Activated T-helper 17 cell treated with anti-CD3 and anti-CD28 coated beads, Interleukin-2, amount 50 U/mL, for 72 hours (primary cell): ENCODE data around the gene KDM7A. TPM values are rescaled to one million over a fixed set of nuclear protein-coding genes. Genes with fewer than 3 reads are reported as not detected.
"Not testable (repeated sequence)": the region's sequence is repeated elsewhere in the genome, so short reads cannot be mapped to it uniquely, and the experiment has no call there.

Experiments
- ATAC-seq: fragments of 150-1000 bp; cut with Tn5 transposase; replicated peaks from 2 replicates; pipeline ENCODE4 v1.10.0; 2021; ENCODE audit warnings: mild to moderate bottlenecking, moderate library complexity
- H3K27ac Mint-ChIP-seq: one replicate; pipeline ENCODE4 v1.8.0; 2022; ENCODE audit warnings: mixed read lengths
- H3K27me3 Mint-ChIP-seq: one replicate; pipeline ENCODE4 v1.8.0; 2022; ENCODE audit warnings: mixed read lengths
- H3K36me3 Mint-ChIP-seq: one replicate; pipeline ENCODE4 v1.8.0; 2022; ENCODE audit warnings: low read depth, mild to moderate bottlenecking, mixed read lengths
- H3K4me1 Mint-ChIP-seq: one replicate; pipeline ENCODE4 v1.8.0; 2022; ENCODE audit warnings: mixed read lengths
- H3K4me3 Mint-ChIP-seq: one replicate; pipeline ENCODE4 v1.8.0; 2022; ENCODE audit warnings: mild to moderate bottlenecking, mixed read lengths
- H3K9me3 Mint-ChIP-seq: one replicate; pipeline ENCODE4 v1.8.0; 2022; ENCODE audit warnings: mixed read lengths
- total RNA-seq, 2 donors: library from RNA; stranded (reverse); gene quantifications; one replicate each; pipeline ENCODE4 v1.2.3, GENCODE V29; 2022

The KDM7A gene
- total RNA-seq, 2 donors from 2014 or later, result 31.1 to 48.7 TPM

GRCh38 chr7:140211698-140212097 lies 34.9 kb upstream of the KDM7A start:
- ATAC-seq, result peak; percentile 22
- Mint-ChIP-seq H3K27me3 (no peaks in the 10 kb centered on the region), H3K27ac (peak overlapping the region; percentile 91), H3K36me3 (peaks cover 6% of the 10 kb centered on the region), H3K4me1 (peaks cover 51% of the 10 kb centered on the region), H3K9me3 (peaks cover 10% of the 10 kb centered on the region), H3K4me3 (peak overlapping the region; percentile 65)

GRCh38 chr7:140209866-140210609 lies 33.3 kb upstream of the KDM7A start:
- Mint-ChIP-seq H3K4me1 (peaks cover 45% of the 10 kb centered on the region), H3K27me3 (no peaks in the 10 kb centered on the region), H3K9me3 (peaks cover 6% of the 10 kb centered on the region), H3K36me3 (peaks cover 6% of the 10 kb centered on the region), H3K4me3 (peak overlapping the region; percentile 81), H3K27ac (peak overlapping the region; percentile 96)
- peak; percentile 48 for ATAC-seq

GRCh38 chr7:140206616-140207389 lies 30.0 kb upstream of the KDM7A start:
- peak; percentile 34 for ATAC-seq
- H3K36me3 Mint-ChIP-seq, result no peaks in the 10 kb centered on the region
- peak overlapping the region; percentile 67 for H3K4me3 Mint-ChIP-seq
- peaks cover 5% of the 10 kb centered on the region for H3K27me3 Mint-ChIP-seq
- peaks cover 24% of the 10 kb centered on the region for H3K4me1 Mint-ChIP-seq
- peaks cover 6% of the 10 kb centered on the region for H3K9me3 Mint-ChIP-seq
- peak overlapping the region; percentile 80 for H3K27ac Mint-ChIP-seq

- ATAC-seq, result no peak
- Mint-ChIP-seq H3K27me3 (peaks cover 10% of the 10 kb centered on the region), H3K36me3 (no peaks in the 10 kb centered on the region), H3K9me3 (peaks cover 6% of the 10 kb centered on the region), H3K4me3 (peak overlapping the region; percentile 39), H3K27ac (peak overlapping the region; percentile 80), H3K4me1 (peaks cover 25% of the 10 kb centered on the region)
Observed at GRCh38 chr7:140205600-140205999, 28.8 kb upstream of the KDM7A start.

- ATAC-seq, result no peak
- Mint-ChIP-seq H3K36me3 (no peaks in the 10 kb centered on the region), H3K27ac (no peak overlapping the region), H3K4me1 (peaks cover 15% of the 10 kb centered on the region), H3K9me3 (peaks cover 6% of the 10 kb centered on the region), H3K4me3 (no peak overlapping the region), H3K27me3 (peaks cover 10% of the 10 kb centered on the region)
Observed at GRCh38 chr7:140203556-140203955, 26.8 kb upstream of the KDM7A start.

- H3K27me3 Mint-ChIP-seq, result peaks cover 10% of the 10 kb centered on the region
- H3K9me3 Mint-ChIP-seq, H3K36me3 Mint-ChIP-seq, ATAC-seq, H3K4me3 Mint-ChIP-seq: not testable (repeated sequence)
- H3K27ac Mint-ChIP-seq, result peak overlapping the region; percentile 57
- H3K4me1 Mint-ChIP-seq, result peaks cover 14% of the 10 kb centered on the region
Observed at GRCh38 chr7:140202942-140203341, 26.2 kb upstream of the KDM7A start.

GRCh38 chr7:140201393-140201792 lies 24.6 kb upstream of the KDM7A start:
- H3K9me3 Mint-ChIP-seq, result peaks cover 13% of the 10 kb centered on the region
- no peak overlapping the region for H3K4me3 Mint-ChIP-seq
- peak overlapping the region; percentile 28 for H3K27ac Mint-ChIP-seq
- ATAC-seq, result no peak
- H3K36me3 Mint-ChIP-seq, result no peaks in the 10 kb centered on the region
- peaks cover 26% of the 10 kb centered on the region for H3K4me1 Mint-ChIP-seq
- H3K27me3 Mint-ChIP-seq, result peaks cover 10% of the 10 kb centered on the region

- H3K9me3 Mint-ChIP-seq, result peaks cover 17% of the 10 kb centered on the region
- no peaks in the 10 kb centered on the region for H3K36me3 Mint-ChIP-seq
- H3K27ac Mint-ChIP-seq, result no peak overlapping the region
- H3K27me3 Mint-ChIP-seq, result peaks cover 10% of the 10 kb centered on the region
- ATAC-seq, result no peak
- peaks cover 34% of the 10 kb centered on the region for H3K4me1 Mint-ChIP-seq
- H3K4me3 Mint-ChIP-seq, result no peak overlapping the region
Observed at GRCh38 chr7:140200061-140200989, 23.5 kb upstream of the KDM7A start.

GRCh38 chr7:140197938-140198337 lies 21.2 kb upstream of the KDM7A start:
- H3K27me3 Mint-ChIP-seq, result peaks cover 10% of the 10 kb centered on the region
- no peak for ATAC-seq
- H3K27ac Mint-ChIP-seq, result no peak overlapping the region
- no peaks in the 10 kb centered on the region for H3K36me3 Mint-ChIP-seq
- H3K4me3 Mint-ChIP-seq, result no peak overlapping the region
- peaks cover 34% of the 10 kb centered on the region for H3K4me1 Mint-ChIP-seq
- H3K9me3 Mint-ChIP-seq, result peaks cover 11% of the 10 kb centered on the region

- Mint-ChIP-seq H3K4me1 (peaks cover 34% of the 10 kb centered on the region), H3K36me3 (no peaks in the 10 kb centered on the region), H3K27me3 (peaks cover 10% of the 10 kb centered on the region), H3K4me3 (peak overlapping the region; percentile 9), H3K27ac (no peak overlapping the region), H3K9me3 (peaks cover 11% of the 10 kb centered on the region)
- no peak for ATAC-seq
Observed at GRCh38 chr7:140197218-140197890, 20.6 kb upstream of the KDM7A start.

- no peaks in the 10 kb centered on the region for H3K36me3 Mint-ChIP-seq
- H3K4me1 Mint-ChIP-seq, result peaks cover 28% of the 10 kb centered on the region
Observed at GRCh38 chr7:140196361-140197217, 19.8 kb upstream of the KDM7A start.

GRCh38 chr7:140195859-140196258 lies 19.1 kb upstream of the KDM7A start:
- Mint-ChIP-seq H3K9me3 (peaks cover 11% of the 10 kb centered on the region), H3K27ac (peak overlapping the region; percentile 73), H3K36me3 (no peaks in the 10 kb centered on the region), H3K4me3 (peak overlapping the region; percentile 8), H3K27me3 (no peaks in the 10 kb centered on the region), H3K4me1 (peaks cover 25% of the 10 kb centered on the region)
- ATAC-seq, result peak; percentile 73

More at GRCh38 chr7:140196361-140197217, 19.8 kb upstream of the KDM7A start:
- ATAC-seq, result peak; percentile 33
- peak overlapping the region; percentile 73 for H3K27ac Mint-ChIP-seq
- H3K9me3 Mint-ChIP-seq, result peaks cover 11% of the 10 kb centered on the region
- H3K4me3 Mint-ChIP-seq, result peak overlapping the region; percentile 9
- H3K27me3 Mint-ChIP-seq, result peaks cover 4% of the 10 kb centered on the region

GRCh38 chr7:140192620-140193019 lies 15.8 kb upstream of the KDM7A start:
- Mint-ChIP-seq H3K4me1 (peaks cover 20% of the 10 kb centered on the region), H3K27ac (peak overlapping the region; percentile 8), H3K27me3 (no peaks in the 10 kb centered on the region), H3K9me3 (peaks cover 11% of the 10 kb centered on the region), H3K36me3 (no peaks in the 10 kb centered on the region), H3K4me3 (no peak overlapping the region)
- no peak for ATAC-seq
